ENCODE results near the gene PIK3R5.

Gene PIK3R5

DNA sequence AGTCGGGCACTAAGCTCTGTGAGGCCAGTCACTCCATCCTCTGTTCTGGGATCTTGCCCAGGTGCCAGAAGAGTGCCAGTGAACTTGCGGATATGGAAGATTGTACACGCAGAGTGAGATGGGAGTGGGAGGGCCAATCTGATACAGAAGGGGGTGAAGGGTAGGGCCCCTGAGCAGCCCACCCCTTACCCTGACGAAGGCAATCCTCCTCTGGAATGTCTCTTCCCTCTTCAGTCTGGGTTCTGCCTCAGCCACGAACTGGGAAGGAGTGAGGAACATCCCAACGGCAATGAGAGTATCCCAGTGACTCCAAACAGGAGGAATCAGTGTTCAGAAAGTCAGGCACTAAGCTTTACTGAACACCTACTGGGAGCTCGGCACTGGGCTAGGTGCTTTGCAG is 86.1 kb downstream of the PIK3R5 start:
- DNase-seq (ENCODE audit: low read depth): no peak

DNA sequence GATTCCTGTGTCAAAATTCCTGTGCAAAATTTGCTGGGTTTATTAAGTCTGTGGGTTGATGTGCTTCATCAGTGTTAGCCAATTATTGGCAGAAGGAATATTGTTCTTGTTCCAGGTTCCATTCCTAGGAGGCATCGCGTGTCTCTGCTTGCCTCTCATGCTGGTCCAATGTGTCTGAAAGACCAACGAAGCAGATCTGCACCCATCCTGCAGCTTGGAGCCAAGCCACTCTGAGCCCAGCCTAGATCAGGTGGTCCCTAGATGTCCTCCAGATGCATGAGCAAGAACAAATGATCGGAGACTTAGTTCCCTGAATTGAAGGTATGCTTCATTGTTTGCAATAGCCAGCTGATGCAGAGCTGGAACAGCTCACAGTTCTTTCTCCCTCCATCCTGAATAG is 87.5 kb downstream of the PIK3R5 start:
- DNase-seq (ENCODE audit: low read depth): no peak

DNA sequence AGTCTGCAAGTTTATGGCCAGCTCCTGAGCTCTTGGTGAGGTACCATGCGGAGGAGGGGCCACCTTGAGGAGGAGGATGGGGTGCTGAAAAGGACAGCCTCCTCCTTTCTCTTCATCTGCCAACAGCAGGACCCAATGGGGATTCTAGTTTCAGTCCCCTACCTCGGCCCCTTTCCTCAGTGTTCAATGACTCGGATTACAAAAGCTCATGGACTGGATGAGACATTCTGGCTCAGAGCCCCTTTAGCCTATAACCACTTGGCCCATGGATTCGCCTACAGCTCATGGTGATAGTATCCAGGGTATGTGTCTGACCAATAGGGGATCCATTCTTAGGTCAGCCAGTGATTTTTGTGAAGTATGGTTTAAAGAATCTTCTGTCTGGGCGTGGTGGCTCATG is 89.5 kb downstream of the PIK3R5 start:
- no peak for DNase-seq (ENCODE audit: low read depth)

DNA sequence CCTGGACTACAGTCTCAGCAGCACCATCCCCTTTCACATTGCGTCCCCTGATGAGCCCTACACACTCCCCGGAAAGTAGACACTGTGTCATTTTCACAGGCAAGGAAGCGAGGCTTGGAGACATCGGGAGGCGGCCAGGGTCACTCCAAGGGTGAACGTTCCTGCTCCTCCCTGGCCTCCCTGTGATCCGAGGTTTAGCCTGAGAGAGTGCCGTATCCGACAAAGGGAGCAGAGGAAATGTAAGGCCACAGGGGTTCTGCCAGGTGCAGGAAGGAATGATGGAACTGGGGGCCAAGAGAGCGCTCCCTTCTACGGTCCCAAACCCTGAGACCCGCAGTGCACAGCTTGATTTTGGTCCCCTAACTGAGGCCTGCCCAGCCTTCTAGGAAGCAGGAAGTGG is 90.1 kb downstream of the PIK3R5 start:
- DNase-seq (ENCODE audit: low read depth): no peak

DNA sequence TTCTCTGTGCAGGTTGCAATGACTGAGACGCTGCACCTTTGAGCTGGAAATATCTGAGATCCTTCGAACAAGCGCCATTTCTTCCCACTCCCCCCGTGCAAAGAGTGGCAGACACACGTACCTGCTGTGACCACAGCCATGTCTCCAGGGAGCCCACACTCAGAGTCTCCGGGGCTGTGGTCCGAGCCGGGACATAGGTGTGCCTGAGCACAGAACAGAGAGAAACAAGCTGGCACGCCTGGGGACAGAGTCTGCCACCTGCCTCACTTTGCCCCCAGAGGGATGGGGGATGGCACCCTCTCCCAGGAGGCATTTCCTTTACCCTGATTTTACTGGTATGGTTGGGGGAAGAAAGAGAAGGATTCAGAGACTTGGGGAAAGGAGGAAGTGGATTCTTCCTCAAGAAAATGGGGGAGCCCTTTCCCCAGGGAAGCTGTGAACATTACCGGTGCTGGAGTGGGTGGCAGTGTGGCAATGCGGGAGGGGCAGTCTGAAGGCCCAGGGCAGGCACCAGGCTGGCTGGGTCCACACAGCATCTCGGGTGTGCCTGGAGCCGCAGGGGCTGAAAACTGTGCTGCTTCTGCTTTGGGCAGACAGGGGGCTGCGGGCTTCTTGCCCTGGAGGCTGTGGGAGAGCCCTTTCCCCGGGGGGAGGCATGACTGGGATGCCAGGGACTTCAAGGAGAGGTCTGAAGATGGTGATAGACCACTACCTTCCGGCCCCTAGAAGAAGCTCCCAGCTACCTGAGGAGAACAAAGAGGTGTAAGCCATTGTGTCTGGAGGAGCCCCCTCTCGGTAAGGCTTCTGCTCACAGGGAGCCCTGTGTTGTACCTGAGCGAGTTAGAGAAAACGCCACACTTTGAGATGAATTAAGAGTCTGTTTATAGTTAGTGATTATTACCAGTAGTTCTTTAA is 91.4 kb downstream of the PIK3R5 start:
- DNase-seq (ENCODE audit: low read depth): no peak

DNA sequence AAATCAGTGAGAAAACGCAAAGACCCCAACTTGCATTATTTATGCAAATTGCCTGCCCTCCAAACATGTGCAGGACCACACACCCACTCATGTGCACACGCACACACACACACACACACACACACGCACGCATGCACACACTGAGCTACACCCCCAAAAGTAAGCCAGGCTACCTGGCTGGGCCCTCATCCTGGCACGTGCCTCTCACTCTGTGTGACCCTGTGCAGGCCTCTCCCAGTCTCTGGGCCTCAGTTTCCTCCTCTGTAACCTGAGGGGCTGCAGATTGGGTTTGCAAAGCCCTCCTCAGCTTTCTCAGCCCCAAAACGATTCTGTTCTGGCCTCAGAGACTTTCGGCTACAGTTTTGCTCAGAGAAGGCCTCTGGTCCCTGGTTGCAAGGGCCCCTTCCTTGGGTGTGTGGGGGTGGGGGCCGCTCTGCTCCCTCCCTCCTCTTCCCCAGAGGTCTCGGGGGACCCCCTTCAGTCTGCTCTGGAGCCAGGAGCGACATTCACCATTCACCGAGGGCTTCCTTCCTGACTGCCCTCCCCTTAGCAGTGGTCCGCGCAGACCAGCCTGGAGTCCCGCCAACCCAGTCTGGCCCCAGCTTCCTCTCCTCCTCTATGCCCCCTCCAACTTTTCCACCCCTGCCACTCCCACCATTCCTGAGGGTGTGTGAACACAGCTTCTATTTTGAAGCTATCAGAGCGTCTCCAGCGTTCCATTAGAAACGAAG is 92.6 kb downstream of the PIK3R5 start:
- DNase-seq (ENCODE audit: low read depth): no peak

DNA sequence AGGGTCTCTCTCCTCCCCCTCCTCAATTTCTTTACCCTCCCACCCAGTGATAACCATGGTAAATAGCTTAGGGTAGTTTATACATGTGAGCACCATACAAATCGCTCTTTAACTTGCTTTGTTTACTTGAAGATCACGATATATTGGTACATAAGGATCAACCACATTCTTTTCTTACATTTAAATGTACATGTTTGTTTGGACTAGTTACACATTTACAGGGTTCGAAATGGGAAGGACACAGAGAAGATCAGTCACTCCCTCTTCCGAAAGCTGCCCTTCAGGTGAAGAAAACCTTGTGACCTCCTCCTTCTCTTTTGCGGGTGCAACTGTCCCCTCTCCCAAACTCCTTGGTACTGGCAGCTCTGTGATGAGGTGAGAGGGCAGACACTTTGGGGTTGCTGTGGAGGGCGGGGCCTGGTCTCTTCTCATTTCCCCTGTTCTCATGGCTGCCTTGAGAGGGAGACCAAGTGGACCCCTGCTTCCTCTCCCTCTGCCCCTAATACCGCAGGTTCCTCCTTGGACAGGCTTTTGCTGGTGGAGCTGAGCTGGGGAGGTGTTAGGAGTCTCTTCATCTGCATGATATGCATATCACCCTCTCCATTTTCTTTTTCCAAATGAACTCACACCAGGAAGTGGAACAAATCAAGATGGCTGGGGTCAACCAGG is 93.3 kb downstream of the PIK3R5 start:
- no peak for DNase-seq (ENCODE audit: low read depth)

DNA sequence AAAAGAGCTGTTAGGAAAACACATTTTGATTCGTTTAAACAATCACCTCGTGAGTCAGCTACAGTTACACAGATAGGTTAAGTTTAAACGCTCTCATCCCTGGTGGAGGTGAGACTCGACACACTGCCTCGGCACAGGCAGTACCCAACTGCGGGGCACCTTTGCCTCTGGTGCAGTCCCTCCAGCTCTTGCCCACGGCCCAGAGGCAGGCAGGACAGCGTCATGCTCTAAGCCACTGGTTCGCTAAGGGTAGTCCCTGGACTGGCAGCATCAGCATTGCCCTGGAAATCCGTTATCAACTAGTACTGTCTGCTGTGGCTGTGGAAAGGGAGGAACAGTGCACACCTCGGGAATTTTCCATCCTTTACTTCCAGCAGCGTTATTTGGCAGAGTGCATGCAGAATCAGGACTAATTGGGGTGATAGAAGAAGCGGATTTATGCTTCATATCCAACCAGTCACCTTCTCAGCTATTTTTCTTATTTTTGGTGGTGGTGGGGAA is 94.4 kb downstream of the PIK3R5 start:
- DNase-seq (ENCODE audit: low read depth): no peak

DNA sequence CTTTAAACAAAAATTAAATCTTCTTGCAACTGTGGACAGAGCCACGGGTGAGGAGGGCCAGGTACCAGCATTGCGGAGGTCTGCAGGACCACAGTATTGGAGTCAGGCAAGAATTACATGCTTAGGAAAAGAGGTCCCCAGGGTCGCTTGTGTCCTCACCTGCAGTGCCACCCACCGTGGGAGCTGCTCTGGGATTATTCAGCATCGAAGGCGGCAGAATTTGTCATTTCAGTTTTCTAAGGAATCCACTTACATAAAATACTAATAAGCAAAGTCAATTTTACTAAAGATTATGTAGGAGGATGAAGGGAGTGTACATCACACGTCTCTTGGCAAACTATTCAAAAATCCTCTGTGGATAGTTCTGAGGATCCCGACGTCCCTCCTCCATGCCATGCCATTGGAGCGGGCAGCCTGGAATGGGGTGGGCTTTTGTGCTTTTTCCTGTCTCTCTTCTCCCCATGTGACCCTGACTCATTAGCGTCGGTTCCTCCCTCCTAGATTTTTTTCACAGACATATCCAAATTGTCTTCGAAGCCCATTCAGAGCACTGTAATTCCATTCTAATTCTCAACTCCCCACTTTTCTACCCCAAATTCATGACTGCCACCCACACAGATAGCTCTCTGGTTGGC is 95.0 kb downstream of the PIK3R5 start:
- no peak for DNase-seq (ENCODE audit: low read depth)

DNA sequence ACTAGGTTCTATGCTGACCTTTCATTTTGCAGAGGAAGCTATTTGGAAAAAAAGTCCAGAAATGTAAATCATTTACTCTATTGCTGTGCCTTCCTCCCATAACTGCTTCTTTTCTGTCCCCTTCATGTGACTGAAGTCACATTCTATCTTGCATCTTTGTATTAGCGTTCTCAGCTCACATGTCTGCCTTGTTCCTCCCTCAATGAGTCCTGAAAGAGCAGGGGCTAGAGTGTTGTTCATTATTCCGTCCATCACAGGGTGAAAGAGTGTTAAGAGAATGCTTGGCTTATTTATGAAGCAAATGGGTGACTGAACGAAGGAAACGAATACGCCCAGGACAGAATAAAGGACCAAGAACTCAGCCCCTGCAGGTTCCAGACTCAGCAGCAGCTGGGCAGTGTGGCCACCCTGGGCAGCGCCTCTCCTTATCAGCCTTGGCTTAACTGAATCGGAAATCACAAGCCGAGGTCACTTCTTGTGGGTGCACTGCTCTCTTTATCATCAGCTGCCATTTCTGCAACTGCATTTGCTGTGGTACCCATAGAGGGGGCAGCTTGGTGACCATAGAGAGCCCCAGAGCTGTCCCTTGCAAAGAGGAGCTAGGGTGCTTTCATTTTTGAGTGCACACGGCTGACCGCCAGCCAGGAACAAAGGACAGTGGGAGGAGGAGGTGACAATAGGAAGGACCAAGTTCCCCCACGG is 96.2 kb downstream of the PIK3R5 start:
- DNase-seq (ENCODE audit: low read depth): no peak

DNA sequence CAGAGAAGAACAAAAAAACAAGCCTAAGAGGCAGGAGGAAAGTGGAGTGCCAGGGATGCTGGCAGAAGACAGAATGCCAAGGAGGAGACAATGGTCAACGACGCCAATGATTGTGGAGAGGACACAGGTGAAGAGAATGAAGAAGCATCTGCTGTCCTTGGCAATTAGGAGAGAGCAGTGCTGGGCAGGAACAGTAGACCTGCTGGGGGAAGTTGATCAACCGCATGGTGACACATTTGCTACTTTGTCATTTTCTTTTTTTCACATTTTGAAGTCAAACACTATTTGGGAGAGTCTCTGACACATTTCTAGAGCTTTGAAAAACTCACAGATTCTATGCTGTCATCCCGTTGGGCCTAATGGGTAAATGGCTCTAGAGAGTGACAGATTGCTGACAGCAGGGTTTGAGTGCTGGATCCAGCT is 97.0 kb downstream of the PIK3R5 start:
- no peak for DNase-seq (ENCODE audit: low read depth)

DNA sequence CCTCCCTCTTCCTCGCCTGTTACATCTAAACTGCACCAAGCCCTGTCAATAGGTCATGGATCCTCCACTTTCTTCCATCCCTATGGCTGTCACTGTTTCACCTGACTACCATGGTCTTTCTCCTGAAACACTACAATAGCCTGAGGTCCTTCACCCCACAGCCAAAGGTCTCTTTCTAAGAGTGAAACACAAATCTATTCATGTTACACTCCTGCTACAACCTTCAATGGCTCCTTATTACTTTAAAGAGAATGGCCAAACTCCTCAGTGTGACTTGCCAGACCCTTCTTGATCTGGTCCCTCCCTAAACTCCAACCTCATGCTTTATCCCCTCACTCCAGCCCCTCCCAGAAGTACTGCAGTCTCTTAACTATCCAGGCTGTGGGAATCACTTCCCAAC is 97.4 kb downstream of the PIK3R5 start:
- no peak for DNase-seq (ENCODE audit: low read depth)

DNA sequence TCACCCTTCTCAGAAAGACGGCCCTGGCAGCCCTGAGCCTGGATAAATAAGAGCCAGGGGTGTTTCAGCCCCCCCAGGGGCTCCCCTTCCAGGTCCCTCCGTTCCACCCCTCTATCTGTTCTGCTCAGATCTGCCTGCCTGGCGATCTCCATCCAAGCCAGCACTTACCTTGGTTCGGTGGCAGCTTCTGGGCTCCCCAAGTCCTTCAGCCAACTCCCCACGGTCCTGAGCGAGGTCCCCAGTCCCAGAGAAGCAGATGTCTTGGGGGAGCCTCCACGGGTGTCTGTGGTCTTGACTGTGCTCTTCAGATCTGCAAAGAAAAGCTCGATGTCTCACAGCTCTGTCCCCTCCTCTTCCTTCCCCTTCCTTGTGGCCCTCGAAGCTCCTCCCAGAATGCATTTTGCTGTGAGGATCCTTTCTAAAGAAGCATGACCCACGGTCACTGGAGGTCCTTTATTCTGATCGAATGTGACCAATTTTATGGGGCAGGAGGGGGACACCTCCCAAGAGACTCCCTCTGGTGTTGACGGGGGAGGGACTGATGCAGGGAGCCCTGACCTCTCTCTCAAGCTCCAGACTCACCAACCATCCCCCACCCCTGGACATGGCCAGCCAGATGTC is 98.0 kb downstream of the PIK3R5 start, which contains the start of gene PIK3R6:
PIK3R6 (minus strand) TSS at position 314 of the 621 bp plus-strand sequence. CDS start 17,880 bp downstream, outside the sequence.
- no peak for DNase-seq (ENCODE audit: low read depth)

DNA sequence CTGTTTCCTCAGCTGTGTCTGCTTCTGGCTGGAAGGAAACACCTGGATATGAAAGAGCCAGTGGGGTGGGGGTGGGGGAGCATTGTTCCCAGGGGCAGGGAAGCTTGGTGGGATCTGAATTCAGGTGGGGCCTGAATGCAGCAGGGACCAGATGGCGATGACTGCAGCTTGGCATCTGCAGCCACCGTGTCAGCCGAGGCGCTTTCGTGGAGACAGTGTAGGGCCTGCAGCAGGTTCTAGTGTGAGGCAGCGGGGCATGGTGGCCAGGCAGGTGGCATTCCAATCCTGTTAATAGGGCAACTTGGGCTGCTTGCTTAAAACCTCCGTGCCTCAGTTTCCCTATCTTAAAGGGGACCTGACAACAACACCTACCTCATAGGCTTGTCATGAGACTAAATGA is 99.7 kb downstream of the PIK3R5 start:
- DNase-seq (ENCODE audit: low read depth): no peak

DNA sequence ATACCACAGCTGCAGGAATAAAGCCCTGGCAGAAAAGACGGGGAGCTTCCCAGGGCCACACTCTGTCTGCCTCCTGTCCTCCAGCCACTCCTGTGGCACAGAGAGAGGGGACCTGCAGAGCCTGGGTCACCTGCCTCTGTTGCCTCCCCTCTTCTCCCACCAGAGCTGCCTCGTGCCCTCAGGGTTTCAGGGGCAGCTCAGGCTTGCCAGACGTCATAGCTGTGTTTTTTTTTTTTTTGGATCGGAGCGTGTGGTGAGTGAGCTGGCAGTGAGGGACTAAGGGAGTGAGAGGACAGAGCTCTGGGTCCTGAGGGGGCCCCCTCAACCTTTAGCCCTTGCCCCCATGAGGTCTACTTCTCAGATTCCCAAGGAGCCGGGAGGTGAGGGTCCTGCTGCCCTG is 100.1 kb downstream of the PIK3R5 start:
- DNase-seq (ENCODE audit: low read depth): no peak

DNA sequence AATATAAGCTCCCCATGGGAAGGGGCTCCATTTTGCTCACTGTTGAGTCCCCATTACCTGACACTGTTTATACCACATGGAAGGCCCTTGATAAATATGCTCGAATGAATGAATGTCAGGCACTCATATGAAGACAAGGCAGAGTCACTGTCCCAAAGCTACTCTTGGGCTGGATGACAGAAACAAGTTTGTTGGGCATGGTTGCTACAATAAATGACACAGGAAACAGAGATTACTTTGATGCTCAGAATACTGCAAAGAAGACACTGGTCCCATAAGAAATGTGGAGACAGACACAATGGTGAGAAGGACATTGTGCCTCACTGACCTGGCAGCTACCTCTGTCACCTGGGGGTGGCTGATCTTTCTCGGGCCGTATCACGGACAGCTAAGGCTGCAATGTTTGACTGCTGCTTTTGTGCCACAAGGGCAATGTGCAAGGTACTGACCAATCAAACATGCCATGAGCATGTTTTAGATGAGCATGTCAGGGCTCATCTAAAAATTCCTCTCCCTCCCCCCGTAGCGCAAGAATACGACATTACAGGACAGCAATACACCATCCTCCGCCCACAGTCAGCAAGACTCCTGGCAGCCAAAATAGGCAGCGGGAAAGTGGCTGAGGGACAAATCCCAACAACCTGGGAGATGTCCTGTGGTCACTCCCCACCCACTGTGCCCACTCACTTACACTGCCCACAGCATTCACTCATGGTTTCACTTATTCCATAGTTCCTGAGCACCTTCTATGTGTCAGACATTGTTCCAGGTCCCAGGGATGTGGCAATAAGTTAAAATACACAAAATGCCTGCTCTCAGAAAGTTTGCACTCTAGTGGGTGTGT is 103.1 kb downstream of the PIK3R5 start:
- no peak for DNase-seq (ENCODE audit: low read depth)

DNA sequence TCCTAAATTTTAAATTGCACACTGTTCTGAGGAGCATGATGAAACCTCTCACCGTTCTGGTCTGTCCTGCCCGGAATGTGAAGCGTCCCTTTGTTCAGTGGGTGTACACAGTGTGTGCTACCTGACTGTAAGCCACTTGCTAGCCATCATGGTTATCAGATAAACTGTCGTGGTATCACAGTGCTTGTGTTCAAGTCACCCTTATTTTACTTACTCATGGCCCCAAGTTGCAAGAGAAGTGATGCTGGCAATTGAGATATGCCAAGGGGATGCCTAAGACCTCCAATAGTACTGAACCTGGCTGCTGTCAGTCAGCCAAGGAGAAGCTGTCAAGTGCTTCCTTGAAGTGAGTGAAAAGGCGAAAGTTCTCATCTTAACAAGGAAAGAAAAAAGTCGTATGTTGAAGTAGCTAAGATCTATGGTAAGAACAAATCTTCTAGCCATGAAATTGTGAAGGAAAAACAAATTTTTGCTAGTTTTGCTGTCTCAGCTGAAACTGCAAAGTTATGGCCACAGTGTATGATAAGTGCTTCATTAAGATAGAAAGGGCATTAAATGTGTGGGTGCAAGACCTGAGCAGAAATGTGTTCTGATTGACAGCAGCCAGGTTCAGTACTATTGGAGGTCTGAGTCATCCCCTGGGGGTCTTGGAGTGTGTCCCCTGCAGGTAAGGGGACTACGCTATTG is 103.9 kb downstream of the PIK3R5 start:
- DNase-seq (ENCODE audit: low read depth): no peak

DNA sequence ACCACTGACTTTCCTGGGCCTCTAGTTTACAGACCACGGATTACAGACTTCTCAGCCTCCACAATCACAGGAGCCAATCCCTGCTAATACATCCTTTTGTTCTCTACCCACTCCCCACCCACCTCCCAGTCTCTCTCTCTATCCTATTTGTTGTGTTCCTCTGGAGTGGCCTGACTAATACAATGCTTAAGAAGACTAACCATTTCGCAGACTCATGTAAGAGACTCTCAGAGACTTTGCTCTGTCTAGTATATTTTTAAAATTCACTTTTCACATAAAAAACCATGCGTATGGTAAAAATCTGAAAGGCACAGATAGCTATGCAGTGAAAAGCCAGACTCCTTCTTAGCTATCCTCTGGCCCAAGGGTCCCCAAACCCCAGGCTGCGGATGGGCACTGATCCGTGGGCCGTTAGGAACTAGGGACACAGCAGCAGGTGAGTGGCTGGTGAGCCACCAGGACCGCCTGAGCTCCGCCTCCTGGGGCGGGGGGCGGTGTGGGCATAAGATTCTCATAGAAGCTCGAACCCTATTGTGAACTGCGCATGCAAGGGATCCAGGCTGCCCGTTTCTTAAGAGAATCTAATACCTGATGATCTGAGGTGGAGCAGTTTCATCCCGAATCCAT is 105.6 kb downstream of the PIK3R5 start:
- DNase-seq (ENCODE audit: low read depth): no peak
